A673 (cell line): ENCODE data around the gene ELFN1.

Source experiments
- CTCF ChIP-seq: fragments of 300-800, 200-600 bp; sonication (generic); conservative IDR thresholded peaks from 2 replicates; pipeline ENCODE4 v1.5.1; 2017; ENCODE audit warnings: low read depth, mild to moderate bottlenecking, antibody characterized with exemption, low read length, moderate library complexity, mixed read lengths
- EZH2 ChIP-seq: fragments of 200-600 bp; sonication (generic); IDR thresholded peaks from 2 replicates; pipeline ENCODE4 v1.6.1; 2017; ENCODE audit warnings: borderline replicate concordance, low read depth, mild to moderate bottlenecking, mixed read lengths, antibody characterized with exemption, low read length; ENCODE audit not compliant: poor library complexity, severe bottlenecking

- no peak for TF ChIP-seq CTCF
- TF ChIP-seq EZH2: no peak
These were observed 34.7 kb upstream of the ELFN1 start for GRCh38 chr7:1635401-1635800.
